SU-DHL-6 (cell line): ENCODE data around the gene HIVEP2.

ENCODE experiments used
- EZH2phosphoT487 ChIP-seq: fragments of 200-600 bp; sonication (generic), shearing (Covaris generic); conservative IDR thresholded peaks from 2 replicates; pipeline ENCODE4 v1.6.1; 2018; ENCODE audit warnings: mild to moderate bottlenecking, antibody characterized with exemption, low read length, moderate library complexity, mixed read lengths
- TF ChIP-seq, protein P1 (sequence below): fragments of 200-600 bp; sonication (generic); IDR thresholded peaks from one replicate; pipeline ENCODE4 v1.5.1; 2017; ENCODE audit warnings: antibody characterized with exemption, mild to moderate bottlenecking, low read length, moderate library complexity; ENCODE audit not compliant: insufficient read depth, poor library complexity, severe bottlenecking

DNA sequence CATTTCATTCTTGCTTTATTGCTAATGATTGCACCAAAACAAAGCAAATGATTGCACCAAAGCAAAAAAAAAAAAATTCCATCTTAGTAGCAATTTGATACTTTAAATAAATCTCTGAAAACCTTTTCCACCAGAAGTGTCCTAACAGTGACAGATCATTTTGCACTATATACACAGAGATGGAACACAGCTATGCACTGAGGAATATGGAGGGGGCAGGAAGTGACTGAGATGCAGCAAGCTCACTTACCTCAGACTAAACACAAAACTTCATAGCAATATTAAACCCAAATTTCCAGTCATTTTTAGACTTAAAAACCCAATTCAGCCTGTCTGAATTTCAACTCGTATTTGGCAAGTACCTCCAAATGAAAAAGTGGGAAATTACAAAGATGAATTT, 41.2 kb downstream of the HIVEP2 start:
- TF ChIP-seq, protein P1, sequence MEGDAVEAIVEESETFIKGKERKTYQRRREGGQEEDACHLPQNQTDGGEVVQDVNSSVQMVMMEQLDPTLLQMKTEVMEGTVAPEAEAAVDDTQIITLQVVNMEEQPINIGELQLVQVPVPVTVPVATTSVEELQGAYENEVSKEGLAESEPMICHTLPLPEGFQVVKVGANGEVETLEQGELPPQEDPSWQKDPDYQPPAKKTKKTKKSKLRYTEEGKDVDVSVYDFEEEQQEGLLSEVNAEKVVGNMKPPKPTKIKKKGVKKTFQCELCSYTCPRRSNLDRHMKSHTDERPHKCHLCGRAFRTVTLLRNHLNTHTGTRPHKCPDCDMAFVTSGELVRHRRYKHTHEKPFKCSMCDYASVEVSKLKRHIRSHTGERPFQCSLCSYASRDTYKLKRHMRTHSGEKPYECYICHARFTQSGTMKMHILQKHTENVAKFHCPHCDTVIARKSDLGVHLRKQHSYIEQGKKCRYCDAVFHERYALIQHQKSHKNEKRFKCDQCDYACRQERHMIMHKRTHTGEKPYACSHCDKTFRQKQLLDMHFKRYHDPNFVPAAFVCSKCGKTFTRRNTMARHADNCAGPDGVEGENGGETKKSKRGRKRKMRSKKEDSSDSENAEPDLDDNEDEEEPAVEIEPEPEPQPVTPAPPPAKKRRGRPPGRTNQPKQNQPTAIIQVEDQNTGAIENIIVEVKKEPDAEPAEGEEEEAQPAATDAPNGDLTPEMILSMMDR, result no peak
- no peak for TF ChIP-seq EZH2phosphoT487
